ENCODE results near the gene BHLHE41. TPM values are rescaled to one million over a fixed set of nuclear protein-coding genes. Genes with fewer than 3 reads are reported as not detected.
A peak's percentile ranks its signal among the peaks of the same experiment; 100 is the strongest.

BHLHE41 gene
- total and polyA plus RNA-seq, 8 donors: 3.8 to 29.4 (median 10.9) TPM

DNA sequence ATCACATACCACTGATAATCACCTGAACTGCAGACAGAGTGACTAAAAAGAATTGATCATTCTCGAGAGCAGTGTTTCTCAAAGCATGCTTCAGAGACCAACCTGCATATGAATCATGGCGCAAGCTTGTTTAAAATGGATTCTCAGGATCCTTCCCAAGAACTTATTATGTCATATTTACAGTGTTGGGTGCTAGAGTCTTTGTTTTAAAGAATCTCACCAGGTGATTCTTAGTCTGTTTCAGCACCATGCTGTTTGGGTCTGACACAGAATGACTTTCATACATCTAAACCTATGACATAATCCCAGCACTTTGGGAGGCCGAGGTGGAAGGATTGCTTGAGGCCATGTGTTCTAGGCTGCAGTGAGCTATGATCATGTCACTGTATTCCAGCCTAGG, 39.3 kb upstream of the BHLHE41 start:
- Histone ChIP-seq H3K27me3 (no peaks in the 10 kb centered on the region), H3K4me3 (no peak overlapping the region), H3K9me3 (no peaks in the 10 kb centered on the region), H3K36me3 (no peaks in the 10 kb centered on the region), H3K27ac (no peak overlapping the region), H3K4me1 (no peaks in the 10 kb centered on the region)
- 41 to 57% methylated on average over 3 of the region's 3 CpGs for WGBS, 2 donors
- DNase-seq: no peak
- TF ChIP-seq, protein P1, sequence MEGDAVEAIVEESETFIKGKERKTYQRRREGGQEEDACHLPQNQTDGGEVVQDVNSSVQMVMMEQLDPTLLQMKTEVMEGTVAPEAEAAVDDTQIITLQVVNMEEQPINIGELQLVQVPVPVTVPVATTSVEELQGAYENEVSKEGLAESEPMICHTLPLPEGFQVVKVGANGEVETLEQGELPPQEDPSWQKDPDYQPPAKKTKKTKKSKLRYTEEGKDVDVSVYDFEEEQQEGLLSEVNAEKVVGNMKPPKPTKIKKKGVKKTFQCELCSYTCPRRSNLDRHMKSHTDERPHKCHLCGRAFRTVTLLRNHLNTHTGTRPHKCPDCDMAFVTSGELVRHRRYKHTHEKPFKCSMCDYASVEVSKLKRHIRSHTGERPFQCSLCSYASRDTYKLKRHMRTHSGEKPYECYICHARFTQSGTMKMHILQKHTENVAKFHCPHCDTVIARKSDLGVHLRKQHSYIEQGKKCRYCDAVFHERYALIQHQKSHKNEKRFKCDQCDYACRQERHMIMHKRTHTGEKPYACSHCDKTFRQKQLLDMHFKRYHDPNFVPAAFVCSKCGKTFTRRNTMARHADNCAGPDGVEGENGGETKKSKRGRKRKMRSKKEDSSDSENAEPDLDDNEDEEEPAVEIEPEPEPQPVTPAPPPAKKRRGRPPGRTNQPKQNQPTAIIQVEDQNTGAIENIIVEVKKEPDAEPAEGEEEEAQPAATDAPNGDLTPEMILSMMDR (IDR thresholded peaks at IDR 0.05): no peak
- ATAC-seq: no peak
- intact Hi-C loops (cut with DNase I): no loop called here
- no peak for FAIRE-seq

DNA sequence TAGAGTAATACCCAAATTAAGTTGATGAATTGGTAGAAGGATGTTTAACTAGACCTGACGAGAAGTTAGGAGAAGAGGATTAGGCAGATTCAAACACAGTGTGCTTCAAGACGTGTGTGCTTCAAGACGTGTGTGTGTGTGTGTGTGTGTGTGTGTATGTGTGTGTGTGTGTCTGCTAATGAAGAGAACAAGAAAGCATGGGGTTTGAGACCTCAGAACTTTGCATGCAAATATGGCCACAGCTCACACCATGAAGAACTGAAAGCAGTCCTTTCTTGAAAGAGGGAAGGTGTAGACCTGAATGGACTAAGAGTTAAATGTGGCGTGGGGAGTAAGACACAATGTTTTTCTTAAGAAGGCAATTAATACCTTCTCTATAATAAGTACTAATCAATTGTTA, 38.1 kb upstream of the BHLHE41 start:
- DNase-seq: no peak
- no peak for ATAC-seq
- intact Hi-C loops (cut with DNase I): no loop called here

DNA sequence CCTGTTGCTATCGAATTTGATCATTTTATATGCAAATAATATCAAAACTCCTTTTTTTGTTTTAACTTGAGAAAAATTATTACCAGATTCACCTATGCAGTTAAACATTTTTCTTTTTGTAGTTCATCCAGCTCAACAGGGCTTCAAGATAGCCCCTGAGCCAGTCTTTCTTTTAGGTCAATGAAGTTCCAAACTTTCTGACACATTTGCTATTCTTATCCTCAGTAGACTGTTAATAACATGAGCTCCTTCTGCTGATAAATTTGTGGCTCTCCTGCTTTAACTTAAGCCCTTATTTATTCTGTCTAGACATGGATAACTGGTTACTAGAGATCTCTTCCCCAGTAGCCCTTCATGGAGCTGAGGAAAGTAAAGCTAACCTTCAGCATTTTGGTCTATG, 37.3 kb upstream of the BHLHE41 start:
- DNase-seq: no peak
- FAIRE-seq: no peak
- no peak overlapping the region for H3K27ac ChIP-seq
- intact Hi-C loops (cut with DNase I): no loop called here
- WGBS, 2 donors: 69 to 72% methylated on average over 1 of the region's 1 CpG
- TF ChIP-seq, protein P1 (IDR thresholded peaks at IDR 0.05): no peak
- H3K27me3 ChIP-seq: no peaks in the 10 kb centered on the region
- peaks cover 0 to 4% (median 4%) of the 10 kb centered on the region in 3 donors for H3K4me1 ChIP-seq
- H3K4me3 ChIP-seq: no peak overlapping the region
- H3K9me3 ChIP-seq: no peaks in the 10 kb centered on the region
- ATAC-seq: no peak
- H3K36me3 ChIP-seq: no peaks in the 10 kb centered on the region

More for the DNA sequence above, 38.1 kb upstream of the BHLHE41 start:
- no peak overlapping the region for H3K27ac ChIP-seq
- no peaks in the 10 kb centered on the region for H3K4me1 ChIP-seq
- H3K36me3 ChIP-seq: no peaks in the 10 kb centered on the region
- no peaks in the 10 kb centered on the region for H3K9me3 ChIP-seq
- H3K4me3 ChIP-seq: no peak overlapping the region
- TF ChIP-seq, protein P1 (IDR thresholded peaks at IDR 0.05): no peak
- WGBS, 2 donors: 78 to 80% methylated on average over 4 of the region's 4 CpGs
- H3K27me3 ChIP-seq: no peaks in the 10 kb centered on the region
- no peak for FAIRE-seq

DNA sequence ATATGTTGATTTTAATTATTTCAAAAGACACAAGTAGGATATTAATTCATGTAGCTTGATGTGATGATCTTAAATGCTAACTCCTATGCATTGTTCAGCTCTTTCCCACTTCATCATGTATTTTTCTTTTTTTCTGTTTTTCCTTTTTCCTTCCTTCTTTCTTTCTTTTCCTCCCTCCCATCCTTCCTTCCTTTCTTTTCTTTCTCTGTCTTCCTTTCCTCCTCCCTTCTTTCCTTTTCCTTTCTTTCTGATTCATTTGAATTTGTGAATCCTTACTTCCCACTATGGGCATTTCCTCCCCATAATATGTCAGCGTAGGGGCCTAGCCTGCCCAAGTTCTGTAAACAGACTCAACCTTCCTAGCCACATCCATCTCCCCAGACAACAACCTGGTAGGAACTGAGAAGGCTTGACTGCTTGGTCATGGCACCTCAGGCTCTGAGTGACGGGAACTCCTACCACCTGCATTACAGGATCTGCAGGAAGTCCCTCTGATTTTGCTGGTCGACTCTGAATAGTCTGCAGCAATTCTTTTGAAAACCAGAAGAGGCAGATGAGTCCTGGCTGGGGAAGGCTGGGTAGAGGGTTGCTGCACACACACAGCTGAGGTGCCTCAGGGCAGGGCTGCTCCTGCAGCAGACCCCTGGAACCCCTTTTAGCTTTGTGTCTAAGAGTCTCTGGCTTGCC, 33.4 kb upstream of the BHLHE41 start:
- Histone ChIP-seq H3K27ac (no peak overlapping the region), H3K4me3 (no peak overlapping the region), H3K36me3 (no peaks in the 10 kb centered on the region), H3K4me1 (peaks cover 6 to 20% (median 19%) of the 10 kb centered on the region in 3 donors), H3K27me3 (no peaks in the 10 kb centered on the region), H3K9me3 (no peaks in the 10 kb centered on the region)
- 70 to 72% methylated on average over 3 of the region's 3 CpGs for WGBS, 2 donors
- ATAC-seq (peak in 1 of 4 donors; percentile 9), DNase-seq (no peak), FAIRE-seq (no peak)
- intact Hi-C loops (cut with DNase I): no loop called here
- TF ChIP-seq, protein P1 (IDR thresholded peaks at IDR 0.05): no peak

DNA sequence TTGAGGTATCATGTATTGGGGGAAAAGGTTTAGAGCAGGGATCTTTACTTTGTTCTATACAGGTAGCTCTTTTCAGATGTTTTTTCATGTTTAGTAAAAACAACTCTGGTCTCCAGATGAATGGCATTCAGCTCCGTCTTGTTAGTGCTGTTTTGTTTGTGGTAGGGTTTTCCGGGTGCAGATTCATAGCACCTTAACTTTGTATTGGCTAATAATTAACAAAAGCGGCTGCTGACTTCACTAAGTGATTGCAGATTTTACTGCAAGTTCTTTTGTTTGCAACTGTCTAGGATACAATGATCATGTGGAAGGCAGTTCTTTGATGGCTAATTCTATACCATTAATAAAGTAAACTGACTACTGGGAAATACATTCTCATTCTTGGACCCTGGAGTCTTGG, 32.2 kb upstream of the BHLHE41 start:
- peaks cover 12 to 23% (median 20%) of the 10 kb centered on the region in 3 donors for H3K4me1 ChIP-seq
- FAIRE-seq (no peak), ATAC-seq (peak; percentile 62 to 81 (median 74)), DNase-seq (peak in 1 of 6 donors; percentile 32)
- H3K27me3 ChIP-seq: no peaks in the 10 kb centered on the region
- peak overlapping the region in 3 of 4 donors; percentile 0 to 72 (median 63) for H3K27ac ChIP-seq
- intact Hi-C loops (cut with DNase I): no loop called here
- TF ChIP-seq, protein P1 (IDR thresholded peaks at IDR 0.05): no peak
- no peak overlapping the region for H3K4me3 ChIP-seq
- WGBS, 2 donors: 10 to 11% methylated on average over 3 of the region's 3 CpGs
- no peaks in the 10 kb centered on the region for H3K9me3 ChIP-seq
- H3K36me3 ChIP-seq: no peaks in the 10 kb centered on the region
